HG03025 (cell line): Measurements from ENCODE around the gene EPHA8.

ENCODE experiments used
- ATAC-seq: cut with Tn5 transposase; IDR thresholded peaks from one replicate; pipeline ENCODE4 v1.9.1; 2021; ENCODE audit warnings: mild to moderate bottlenecking, moderate library complexity; ENCODE audit not compliant: unreplicated experiment, low FRiP score

Gene EPHA8

GRCh38 chr1:22612671-22613571 is 49.6 kb downstream of the EPHA8 start:
- no peak for ATAC-seq

GRCh38 chr1:22613572-22613918 is 50.3 kb downstream of the EPHA8 start:
- ATAC-seq: no peak

- ATAC-seq: no peak
Observed at GRCh38 chr1:22613951-22614350, 50.7 kb downstream of the EPHA8 start.

GRCh38 chr1:22615886-22616285 is 52.6 kb downstream of the EPHA8 start:
- ATAC-seq: no peak

- ATAC-seq: no peak
Observed at GRCh38 chr1:22616571-22616970, 53.3 kb downstream of the EPHA8 start.

GRCh38 chr1:22618056-22618455 is 54.8 kb downstream of the EPHA8 start:
- ATAC-seq: no peak

GRCh38 chr1:22619252-22619651 is 56.0 kb downstream of the EPHA8 start:
- no peak for ATAC-seq

- no peak for ATAC-seq
Observed at GRCh38 chr1:22619798-22620197, 56.5 kb downstream of the EPHA8 start.

- no peak for ATAC-seq
Observed at GRCh38 chr1:22621761-22622160, 58.5 kb downstream of the EPHA8 start.

- ATAC-seq: no peak
Observed at GRCh38 chr1:22625262-22625925, 62.1 kb downstream of the EPHA8 start.

- ATAC-seq: no peak
Observed at GRCh38 chr1:22626237-22627157, 63.2 kb downstream of the EPHA8 start.

GRCh38 chr1:22627331-22627730 is 64.0 kb downstream of the EPHA8 start:
- no peak for ATAC-seq

GRCh38 chr1:22628698-22629444 is 65.6 kb downstream of the EPHA8 start:
- no peak for ATAC-seq

GRCh38 chr1:22629886-22630285 is 66.6 kb downstream of the EPHA8 start:
- ATAC-seq: no peak

- ATAC-seq: no peak
Observed at GRCh38 chr1:22633697-22634463, 70.6 kb downstream of the EPHA8 start.

- no peak for ATAC-seq
Observed at GRCh38 chr1:22635436-22635835, 72.1 kb downstream of the EPHA8 start.

- ATAC-seq: no peak
Observed at GRCh38 chr1:22636353-22636752, 73.1 kb downstream of the EPHA8 start, which contains the start of gene C1QA. C1QA (plus strand) TSS chr1:22636628; CDS start chr1:22637617, 989 bp downstream.

- no peak for ATAC-seq
Observed at GRCh38 chr1:22636927-22637326, 73.6 kb downstream of the EPHA8 start.

GRCh38 chr1:22637907-22638445 is 74.7 kb downstream of the EPHA8 start:
- no peak for ATAC-seq
